WI38 (cell line): ENCODE data around the gene NECAB3.

Experiments used
- H3K4me3 ChIP-seq: 2 replicates; pipeline ENCODE4 v1.5.1; 2011; ENCODE audit warnings: low read depth, mild to moderate bottlenecking, control low read depth, low read length
- CTCF ChIP-seq: IDR thresholded peaks from 2 replicates; pipeline ENCODE4 v1.5.1; 2012; ENCODE audit warnings: low read depth, mild to moderate bottlenecking, control low read depth, low read length

Gene NECAB3

GRCh38 chr20:33687370-33687915 is 13.2 kb upstream of the NECAB3 start:
- TF ChIP-seq CTCF: no peak
- no peak overlapping the region for H3K4me3 ChIP-seq

DNA sequence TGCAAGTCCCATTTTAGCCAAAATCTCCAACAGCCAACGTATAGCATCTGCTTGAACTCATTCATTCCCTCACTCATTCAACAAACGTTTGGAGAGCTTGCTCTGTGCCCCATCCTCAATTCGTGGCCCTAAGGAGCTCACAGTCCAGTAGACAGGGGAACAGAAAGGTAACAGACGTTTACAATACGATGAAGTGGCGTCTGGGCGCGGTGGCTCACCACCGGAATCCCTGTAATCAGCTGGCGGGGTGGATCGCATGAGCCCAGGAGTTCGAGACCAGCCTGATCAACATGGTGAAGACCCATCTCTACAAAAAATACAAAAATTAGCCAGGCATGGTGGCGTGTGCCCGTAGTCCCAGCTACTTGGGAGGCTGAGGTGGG is 12.7 kb upstream of the NECAB3 start:
- TF ChIP-seq CTCF: no peak
- H3K4me3 ChIP-seq: peak overlapping the region; percentile 48

GRCh38 chr20:33686100-33686983 is 12.1 kb upstream of the NECAB3 start, which contains the start of gene E2F1:
Gene E2F1, minus strand, starts transcription at chr20:33686385. Its CDS starts 121 bp downstream, at chr20:33686264.
- TF ChIP-seq CTCF: no peak
- peak within 1 kb of the TSS; percentile 62 for H3K4me3 ChIP-seq

DNA sequence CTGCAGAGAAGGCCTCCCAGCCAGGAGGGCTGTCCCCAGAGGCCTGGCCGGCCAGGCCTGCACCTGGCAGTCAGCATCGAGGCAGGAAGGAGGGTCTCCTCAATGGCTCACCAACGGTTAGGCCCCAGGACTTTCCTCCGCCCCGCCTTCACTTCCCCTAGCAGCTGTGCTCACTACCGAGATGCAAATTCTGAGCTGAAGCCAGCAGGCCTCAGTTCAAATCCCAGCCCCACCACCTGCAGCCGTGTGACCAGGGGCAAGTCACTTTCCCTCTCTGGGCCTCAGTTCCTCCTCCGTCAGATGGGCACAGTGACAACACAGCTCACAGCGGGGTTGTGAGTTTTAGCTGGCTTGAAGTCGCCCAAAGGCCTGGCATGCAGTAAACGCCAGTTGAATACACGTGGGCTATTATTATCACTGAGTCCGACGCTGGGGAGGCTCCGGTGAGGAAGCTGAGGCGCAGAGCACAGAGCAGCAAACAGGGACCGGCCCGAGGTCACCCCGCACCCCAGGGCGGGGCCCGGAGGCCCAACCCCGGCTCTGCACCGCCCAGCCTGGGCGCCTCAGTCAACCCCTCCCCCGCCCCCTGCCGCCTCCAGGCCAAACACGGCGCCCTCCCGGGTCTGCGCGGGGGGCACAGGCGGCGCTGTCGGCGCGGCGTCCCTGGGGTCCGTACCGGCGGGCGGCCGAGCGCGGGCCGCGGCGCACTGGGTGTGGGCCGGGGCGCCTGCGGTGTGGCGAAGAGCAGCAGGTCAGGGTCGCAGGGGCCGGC is 11.3 kb upstream of the NECAB3 start:
- H3K4me3 ChIP-seq: peak overlapping the region; percentile 62
- TF ChIP-seq CTCF: no peak

DNA sequence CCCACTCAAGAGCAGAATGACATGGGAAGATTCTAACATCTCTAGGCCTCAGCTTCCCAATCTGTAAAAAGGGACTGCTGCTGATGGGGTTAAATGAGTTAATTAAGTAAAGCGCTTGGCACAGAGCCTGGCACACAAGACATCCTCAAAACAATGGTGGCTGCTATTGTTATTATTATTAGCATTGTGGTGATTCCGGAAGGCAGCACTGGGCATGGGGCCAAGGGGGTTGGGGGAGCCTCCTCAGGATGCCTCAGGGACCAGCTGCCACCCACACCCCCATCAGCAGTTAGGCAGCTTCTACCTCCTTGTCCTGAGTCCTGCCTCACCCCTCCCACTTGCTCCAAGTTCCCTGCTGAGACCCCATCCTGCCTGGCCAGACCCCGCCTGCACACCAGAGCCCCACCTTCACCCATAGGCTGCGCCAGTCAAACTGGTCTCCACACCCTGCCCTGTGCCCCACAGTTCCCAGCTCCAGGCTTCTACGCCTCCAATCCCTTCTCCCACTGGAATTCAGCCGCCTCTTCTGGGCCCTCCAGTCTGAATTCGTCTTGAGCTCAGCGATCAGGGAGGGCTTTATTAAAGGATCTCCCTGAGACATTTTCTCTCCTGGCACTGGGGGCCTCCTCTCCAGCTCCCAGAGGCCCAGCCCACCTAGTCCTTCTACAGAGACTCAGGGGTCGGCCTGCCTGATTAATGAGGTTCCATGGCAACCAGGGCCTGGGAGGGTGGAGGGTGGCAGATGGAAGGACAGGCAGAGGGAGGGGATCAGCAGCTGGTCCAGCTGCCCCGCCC is 10.5 kb upstream of the NECAB3 start:
- no peak for TF ChIP-seq CTCF
- H3K4me3 ChIP-seq: peak overlapping the region; percentile 62

GRCh38 chr20:33681728-33682353 is 7.6 kb upstream of the NECAB3 start:
- no peak for TF ChIP-seq CTCF
- no peak overlapping the region for H3K4me3 ChIP-seq
